SK-N-SH (cell line): ENCODE data around the gene SLC46A1.

Source experiments
- FOSL2 ChIP-seq: IDR thresholded peaks from 2 replicates; pipeline ENCODE4 v1.4.0; 2012; ENCODE audit warnings: low read depth, mild to moderate bottlenecking, moderate library complexity, borderline replicate concordance
- REST ChIP-seq: IDR thresholded peaks from 2 replicates; pipeline ENCODE4 v1.6.1; 2012; ENCODE audit warnings: mild to moderate bottlenecking, low read depth, low read length, moderate library complexity
- RFX5 ChIP-seq: IDR thresholded peaks from 2 replicates; pipeline ENCODE4 v1.6.1; 2012; ENCODE audit warnings: mild to moderate bottlenecking, improper control_type of control experiment, low read length
- USF1 ChIP-seq: IDR thresholded peaks from 2 replicates; pipeline ENCODE4 v1.4.0; 2012; ENCODE audit warnings: low read depth, borderline replicate concordance
- USF2 ChIP-seq: fragments of 150-350 bp; IDR thresholded peaks from 2 replicates; pipeline ENCODE4 v1.6.1; 2017; ENCODE audit warnings: antibody characterized with exemption, low read length, low read depth, borderline replicate concordance

GRCh38 chr17:28402224-28402630 is 3.8 kb downstream of the SLC46A1 start:
- TF ChIP-seq USF2 (no peak), RFX5 (no peak), USF1 (no peak), REST (no peak), FOSL2 (no peak)
